22Rv1 (cell line): Measurements from ENCODE around the gene MADD.

Experiments
- H3K27ac ChIP-seq: fragments of 450-650 bp; 2 replicates; pipeline ENCODE4 v1.5.1; 2017
- CTCF ChIP-seq: fragments of 450-650 bp; IDR thresholded peaks from 2 replicates; pipeline ENCODE4 v1.5.1; 2017; ENCODE audit warnings: mild to moderate bottlenecking
- ZFX ChIP-seq: fragments of 450-650 bp; IDR thresholded peaks from 2 replicates; pipeline ENCODE4 v1.6.1; 2017; ENCODE audit warnings: antibody characterized with exemption, borderline replicate concordance

The MADD gene

DNA sequence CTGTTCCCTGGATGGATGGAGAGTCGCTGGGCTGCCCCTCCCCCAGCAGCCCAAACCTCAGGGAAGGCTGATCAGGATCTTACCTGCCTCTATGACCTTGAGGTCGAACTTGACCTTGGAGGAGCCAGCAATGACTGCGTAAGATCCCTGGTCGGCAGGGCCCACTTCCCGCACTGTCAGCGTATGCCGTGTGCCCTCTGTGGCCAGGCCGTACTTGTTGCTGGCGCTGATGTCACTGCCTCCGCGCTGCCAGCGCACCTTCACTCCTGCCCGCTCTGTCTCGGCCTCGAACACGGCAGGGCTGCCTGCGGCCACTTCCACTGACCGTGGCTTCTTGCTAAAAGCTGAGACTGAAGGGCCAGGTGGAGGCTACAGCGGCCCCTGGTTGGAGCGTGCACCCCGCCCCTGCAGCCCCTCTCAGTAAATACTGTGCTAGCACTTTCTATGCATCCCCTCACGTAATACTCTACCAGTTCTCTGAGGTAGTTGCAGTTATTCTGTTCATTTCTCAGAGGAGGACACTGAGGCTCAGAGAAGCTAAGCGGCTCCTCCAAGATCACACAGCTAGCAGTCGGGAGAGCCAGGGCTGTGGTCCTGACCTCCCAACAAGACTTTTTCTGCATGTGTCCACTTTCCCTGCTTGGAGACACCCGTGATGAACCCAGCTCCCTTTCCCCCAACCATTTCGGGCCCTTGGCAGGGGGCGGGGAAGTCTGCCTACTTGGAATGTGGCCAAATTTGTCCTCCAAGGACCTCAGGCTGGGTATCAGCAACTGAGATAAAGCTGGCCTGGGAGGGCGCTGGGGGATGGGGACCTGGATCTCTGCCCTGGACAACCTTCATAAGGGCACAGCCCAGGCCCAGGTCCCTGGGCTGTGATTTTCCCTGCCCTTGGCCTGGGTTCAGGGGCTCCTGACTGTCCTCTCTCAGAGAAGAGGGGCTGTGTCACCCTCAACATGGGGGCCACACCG lies 81.5 kb downstream of the MADD start:
- no peak overlapping the region for H3K27ac ChIP-seq
- TF ChIP-seq CTCF (no peak), ZFX (no peak)

- TF ChIP-seq ZFX, result no peak
- no peak for TF ChIP-seq CTCF
- no peak within 1 kb of the TSS for H3K27ac ChIP-seq
Observed at GRCh38 chr11:47352556-47352955, 82.6 kb downstream of the MADD start, which contains the start of gene MYBPC3. Gene MYBPC3 (minus strand): TSS chr11:47352702. CDS start chr11:47352647, 55 bp downstream.

GRCh38 chr11:47353978-47354774 lies 84.2 kb downstream of the MADD start:
- TF ChIP-seq ZFX (no peak), CTCF (no peak)
- H3K27ac ChIP-seq, result peak overlapping the region; percentile 71; the same call in 1 of the 2 replicates

- peak overlapping the region; percentile 71 for H3K27ac ChIP-seq
- no peak for TF ChIP-seq ZFX
- TF ChIP-seq CTCF, result no peak
Observed at GRCh38 chr11:47354913-47355282, 85.0 kb downstream of the MADD start.

- H3K27ac ChIP-seq, result peak overlapping the region; percentile 71
Observed at GRCh38 chr11:47355283-47356128, 85.6 kb downstream of the MADD start.

More at GRCh38 chr11:47355283-47356128, 85.6 kb downstream of the MADD start:
- TF ChIP-seq CTCF (peak; percentile 99), ZFX (no peak)
